HepG2 (cell line): ENCODE data around the gene SSNA1. TPM values are rescaled to one million over a fixed set of nuclear protein-coding genes. Genes with fewer than 3 reads are reported as not detected.

Experiments used
- FOXA1 ChIP-seq, 2 experiments: fragments of 450-650 bp in 1 of 2; sonication (generic) in 1 of 2; formaldehyde crosslinking in 1 of 2; IDR thresholded peaks; 2 replicates each; pipeline versions ENCODE4 v1.4.0 to v1.6.1; 2016 to 2020; ENCODE audit warnings: missing genetic modification reagents in 1 of 2
- HMGXB3 ChIP-seq: sonication (generic); formaldehyde crosslinking; IDR thresholded peaks from 2 replicates; pipeline ENCODE4 v1.4.0; 2020; ENCODE audit warnings: missing genetic modification reagents, borderline replicate concordance
- MAZ ChIP-seq, 2 experiments: sonication (generic) in 1 of 2; formaldehyde crosslinking in 1 of 2; IDR thresholded peaks; 2 replicates each; pipeline versions ENCODE4 v1.5.0 to v1.6.1; 2012 to 2020; ENCODE audit warnings: low read depth in 2 of 2, mild to moderate bottlenecking in 2 of 2, borderline replicate concordance in 1 of 2, improper control_type of control experiment in 1 of 2, low read length in 1 of 2, missing genetic modification reagents in 1 of 2, moderate library complexity in 1 of 2
- MED8 ChIP-seq: sonication (generic); formaldehyde crosslinking; IDR thresholded peaks from 2 replicates; pipeline ENCODE4 v1.8.1; 2023; ENCODE audit warnings: mild to moderate bottlenecking, missing genetic modification reagents; ENCODE audit not compliant: insufficient replicate concordance
- NCOA1 ChIP-seq: sonication (generic); formaldehyde crosslinking; IDR thresholded peaks from 2 replicates; pipeline ENCODE4 v1.9.0; 2021; ENCODE audit warnings: missing genetic modification reagents
- RNF2 ChIP-seq: fragments of 450-650 bp; conservative IDR thresholded peaks from 2 replicates; pipeline ENCODE4 v1.6.1; 2016; ENCODE audit warnings: low read depth
- STAG1 ChIP-seq: sonication (generic); formaldehyde crosslinking; IDR thresholded peaks from 2 replicates; pipeline ENCODE4 v1.4.0; 2020; ENCODE audit warnings: missing genetic modification reagents
- TAF1 ChIP-seq: sonication (generic); formaldehyde crosslinking; IDR thresholded peaks from 2 replicates; pipeline ENCODE4 v1.4.0; 2020; ENCODE audit warnings: missing genetic modification reagents
- ZBTB2 ChIP-seq: sonication (generic); formaldehyde crosslinking; IDR thresholded peaks from 2 replicates; pipeline ENCODE4 v1.8.0; 2022; ENCODE audit warnings: low read depth, missing genetic modification reagents
- ZNF253 ChIP-seq: sonication (generic); formaldehyde crosslinking; IDR thresholded peaks from 2 replicates; pipeline ENCODE4 v1.8.0; 2022; ENCODE audit warnings: mild to moderate bottlenecking, missing genetic modification reagents, borderline replicate concordance
- ZNF335 ChIP-seq: sonication (generic); formaldehyde crosslinking; IDR thresholded peaks from 2 replicates; pipeline ENCODE4 v1.4.0; 2020; ENCODE audit warnings: missing genetic modification reagents
- ZNF784 ChIP-seq: sonication (generic); formaldehyde crosslinking; IDR thresholded peaks from 2 replicates; pipeline ENCODE4 v1.5.1; 2020; ENCODE audit warnings: missing genetic modification reagents, mild to moderate bottlenecking, borderline replicate concordance
- ZSCAN21 ChIP-seq: sonication (generic); formaldehyde crosslinking; IDR thresholded peaks from 2 replicates; pipeline ENCODE4 v1.8.0; 2022; ENCODE audit warnings: mild to moderate bottlenecking, missing genetic modification reagents, moderate library complexity, borderline replicate concordance
- polyA plus RNA-seq, 8 experiments: library from polyadenylated mRNA; depleted of rRNA in 3 of 8; stranded (reverse) in 7 of 8; unstranded in 1 of 8; fragments of >200 nt; fragmentation: Illumina TruSeq in 4 of 8; extraction: Trizol in 4 of 8; gene quantifications; 2 replicates each; pipeline versions ENCODE4 v1.2.1 to v1.2.3, GENCODE V29; 2011 to 2016; ENCODE audit warnings: low read depth in 4 of 8, missing spikeins in 1 of 8, mixed read lengths in 1 of 8; ENCODE audit not compliant: insufficient read depth in 1 of 8
- total RNA-seq, 5 experiments: library from RNA; depleted of rRNA; stranded (reverse); fragments of >200 nt; fragmentation: Illumina TruSeq; extraction: Trizol; gene quantifications; 2 replicates each; pipeline ENCODE4 v1.2.3, GENCODE V29; 2016; ENCODE audit warnings: low read depth in 1 of 5
- TF ChIP-seq, protein P1 (sequence below), 2 experiments: IDR thresholded peaks; 2 replicates each; pipeline ENCODE4 v1.6.1; 2011 to 2012; ENCODE audit warnings: low read length in 2 of 2, borderline replicate concordance in 1 of 2, low read depth in 1 of 2, mild to moderate bottlenecking in 1 of 2, moderate library complexity in 1 of 2
- TF ChIP-seq, protein P2 (sequence below): sonication (generic); formaldehyde crosslinking; IDR thresholded peaks from 2 replicates; pipeline ENCODE4 v1.8.0; 2022; ENCODE audit warnings: mild to moderate bottlenecking, missing genetic modification reagents, borderline replicate concordance

SSNA1 gene
- total and polyA plus RNA-seq, 2 of the 13 experiments (the other 11 are each of a cell fraction or from before 2014, with no cell fraction given) = 35.9 to 49.4 TPM

DNA sequence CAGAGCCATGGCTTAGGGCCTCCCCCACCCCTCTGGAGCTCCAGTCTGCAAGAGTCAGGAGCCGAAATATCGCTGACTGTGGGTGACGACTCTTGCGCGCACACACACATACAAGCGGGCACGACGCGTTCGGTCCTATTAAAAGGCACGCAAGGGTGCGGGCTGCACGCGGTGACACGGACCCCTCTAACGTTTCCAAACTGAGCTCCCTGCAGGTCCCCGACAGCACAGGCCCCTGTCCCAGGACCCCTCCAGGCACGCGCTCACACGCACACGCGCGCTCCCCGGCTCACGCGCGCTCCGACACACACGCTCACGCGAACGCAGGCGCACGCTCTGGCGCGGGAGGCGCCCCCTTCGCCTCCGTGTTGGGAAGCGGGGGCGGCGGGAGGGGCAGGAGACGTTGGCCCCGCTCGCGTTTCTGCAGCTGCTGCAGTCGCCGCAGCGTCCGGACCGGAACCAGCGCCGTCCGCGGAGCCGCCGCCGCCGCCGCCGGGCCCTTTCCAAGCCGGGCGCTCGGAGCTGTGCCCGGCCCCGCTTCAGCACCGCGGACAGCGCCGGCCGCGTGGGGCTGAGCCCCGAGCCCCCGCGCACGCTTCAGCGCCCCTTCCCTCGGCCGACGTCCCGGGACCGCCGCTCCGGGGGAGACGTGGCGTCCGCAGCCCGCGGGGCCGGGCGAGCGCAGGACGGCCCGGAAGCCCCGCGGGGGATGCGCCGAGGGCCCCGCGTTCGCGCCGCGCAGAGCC, 49.6 kb upstream of the SSNA1 start, which contains the start of gene GRIN1 (continued):
- TF ChIP-seq, protein P1, sequence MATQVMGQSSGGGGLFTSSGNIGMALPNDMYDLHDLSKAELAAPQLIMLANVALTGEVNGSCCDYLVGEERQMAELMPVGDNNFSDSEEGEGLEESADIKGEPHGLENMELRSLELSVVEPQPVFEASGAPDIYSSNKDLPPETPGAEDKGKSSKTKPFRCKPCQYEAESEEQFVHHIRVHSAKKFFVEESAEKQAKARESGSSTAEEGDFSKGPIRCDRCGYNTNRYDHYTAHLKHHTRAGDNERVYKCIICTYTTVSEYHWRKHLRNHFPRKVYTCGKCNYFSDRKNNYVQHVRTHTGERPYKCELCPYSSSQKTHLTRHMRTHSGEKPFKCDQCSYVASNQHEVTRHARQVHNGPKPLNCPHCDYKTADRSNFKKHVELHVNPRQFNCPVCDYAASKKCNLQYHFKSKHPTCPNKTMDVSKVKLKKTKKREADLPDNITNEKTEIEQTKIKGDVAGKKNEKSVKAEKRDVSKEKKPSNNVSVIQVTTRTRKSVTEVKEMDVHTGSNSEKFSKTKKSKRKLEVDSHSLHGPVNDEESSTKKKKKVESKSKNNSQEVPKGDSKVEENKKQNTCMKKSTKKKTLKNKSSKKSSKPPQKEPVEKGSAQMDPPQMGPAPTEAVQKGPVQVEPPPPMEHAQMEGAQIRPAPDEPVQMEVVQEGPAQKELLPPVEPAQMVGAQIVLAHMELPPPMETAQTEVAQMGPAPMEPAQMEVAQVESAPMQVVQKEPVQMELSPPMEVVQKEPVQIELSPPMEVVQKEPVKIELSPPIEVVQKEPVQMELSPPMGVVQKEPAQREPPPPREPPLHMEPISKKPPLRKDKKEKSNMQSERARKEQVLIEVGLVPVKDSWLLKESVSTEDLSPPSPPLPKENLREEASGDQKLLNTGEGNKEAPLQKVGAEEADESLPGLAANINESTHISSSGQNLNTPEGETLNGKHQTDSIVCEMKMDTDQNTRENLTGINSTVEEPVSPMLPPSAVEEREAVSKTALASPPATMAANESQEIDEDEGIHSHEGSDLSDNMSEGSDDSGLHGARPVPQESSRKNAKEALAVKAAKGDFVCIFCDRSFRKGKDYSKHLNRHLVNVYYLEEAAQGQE (IDR thresholded peaks at IDR 0.05; ENCODE audit: borderline replicate concordance in 1 of 2, low read depth in 1 of 2, low read length in 2 of 2) = peak; percentile 84 to 94
- TF ChIP-seq, protein P2, sequence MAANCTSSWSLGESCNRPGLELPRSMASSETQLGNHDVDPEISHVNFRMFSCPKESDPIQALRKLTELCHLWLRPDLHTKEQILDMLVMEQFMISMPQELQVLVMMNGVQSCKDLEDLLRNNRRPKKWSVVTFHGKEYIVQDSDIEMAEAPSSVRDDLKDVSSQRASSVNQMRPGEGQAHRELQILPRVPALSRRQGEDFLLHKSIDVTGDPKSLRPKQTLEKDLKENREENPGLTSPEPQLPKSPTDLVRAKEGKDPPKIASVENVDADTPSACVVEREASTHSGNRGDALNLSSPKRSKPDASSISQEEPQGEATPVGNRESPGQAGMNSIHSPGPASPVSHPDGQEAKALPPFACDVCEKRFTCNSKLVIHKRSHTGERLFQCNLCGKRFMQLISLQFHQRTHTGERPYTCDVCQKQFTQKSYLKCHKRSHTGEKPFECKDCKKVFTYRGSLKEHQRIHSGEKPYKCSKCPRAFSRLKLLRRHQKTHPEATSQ (CRISPR knock-in tag) = no peak
- TF ChIP-seq MAZ (IDR thresholded peaks at IDR 0.05; ENCODE audit: borderline replicate concordance, low read depth, low read length) (no peak), MAZ (CRISPR knock-in tag; IDR thresholded peaks at IDR 0.05; ENCODE audit: low read depth) (peak; percentile 41; the same call in 1 of the 2 replicates), ZNF253 (CRISPR knock-in tag) (no peak), HMGXB3 (CRISPR knock-in tag) (no peak), TAF1 (no peak), ZBTB2 (CRISPR knock-in tag) (no peak), NCOA1 (CRISPR knock-in tag) (no peak), STAG1 (CRISPR knock-in tag) (no peak), MED8 (CRISPR knock-in tag) (no peak), RNF2 (no peak), ZSCAN21 (CRISPR knock-in tag) (peak; percentile 49; the same call in 1 of the 2 replicates), FOXA1 (IDR thresholded peaks at IDR 0.05) (no peak), FOXA1 (CRISPR knock-in tag; IDR thresholded peaks at IDR 0.05) (no peak), ZNF784 (CRISPR knock-in tag) (no peak), ZNF335 (CRISPR knock-in tag) (no peak)
